HG02588 (cell line): ENCODE data around the gene PRTN3.

Experiments
- ATAC-seq: cut with Tn5 transposase; IDR thresholded peaks from one replicate; pipeline ENCODE4 v1.9.1; 2021; ENCODE audit warnings: mild to moderate bottlenecking, moderate library complexity; ENCODE audit not compliant: unreplicated experiment

PRTN3 gene

GRCh38 chr19:803099-803561 is 37.7 kb upstream of the PRTN3 start:
- no peak for ATAC-seq

- ATAC-seq, result no peak
Observed at GRCh38 chr19:803686-804418, 36.9 kb upstream of the PRTN3 start.

GRCh38 chr19:804419-805165 is 36.2 kb upstream of the PRTN3 start:
- no peak for ATAC-seq

- no peak for ATAC-seq
Observed at GRCh38 chr19:805166-805551, 35.6 kb upstream of the PRTN3 start.

GRCh38 chr19:805600-806550 is 34.9 kb upstream of the PRTN3 start:
- ATAC-seq, result no peak

GRCh38 chr19:806815-807421 is 33.9 kb upstream of the PRTN3 start:
- no peak for ATAC-seq

- no peak for ATAC-seq
Observed at GRCh38 chr19:807627-808422, 33.0 kb upstream of the PRTN3 start.

- ATAC-seq, result no peak
Observed at GRCh38 chr19:808423-808775, 32.4 kb upstream of the PRTN3 start.

- ATAC-seq, result no peak
Observed at GRCh38 chr19:810077-810855, 30.5 kb upstream of the PRTN3 start.

GRCh38 chr19:810883-811489 is 29.8 kb upstream of the PRTN3 start:
- ATAC-seq, result no peak

- ATAC-seq, result no peak
Observed at GRCh38 chr19:811506-812048, 29.2 kb upstream of the PRTN3 start.

GRCh38 chr19:812049-812746 is 28.6 kb upstream of the PRTN3 start:
- no peak for ATAC-seq

- ATAC-seq, result no peak
Observed at GRCh38 chr19:812747-813218, 28.0 kb upstream of the PRTN3 start.

GRCh38 chr19:813219-814151 is 27.3 kb upstream of the PRTN3 start:
- no peak for ATAC-seq

GRCh38 chr19:814152-815078 is 26.4 kb upstream of the PRTN3 start:
- no peak for ATAC-seq
